IMR-90 (cell line): ENCODE results near the gene CDHR1.

ENCODE experiments used
- BHLHE40 ChIP-seq: fragments of 150-350 bp; IDR thresholded peaks from 2 replicates; pipeline ENCODE4 v1.6.1; 2016; ENCODE audit warnings: mild to moderate bottlenecking, low read depth, low read length
- CEBPB ChIP-seq: IDR thresholded peaks from 2 replicates; pipeline ENCODE4 v1.6.1; 2012; ENCODE audit warnings: low read depth, low read length, improper control_type of control experiment
- CHD1 ChIP-seq: IDR thresholded peaks from 2 replicates; pipeline ENCODE4 v1.6.1; 2012; ENCODE audit warnings: low read depth, low read length, improper control_type of control experiment
- CTCF ChIP-seq: conservative IDR thresholded peaks from 2 replicates; pipeline ENCODE4 v1.5.1; 2012; ENCODE audit warnings: mild to moderate bottlenecking, low read depth, low read length, improper control_type of control experiment
- MAZ ChIP-seq: IDR thresholded peaks from 2 replicates; pipeline ENCODE4 v1.6.1; 2012; ENCODE audit warnings: low read depth, mild to moderate bottlenecking, low read length, improper control_type of control experiment, moderate library complexity, borderline replicate concordance
- MXI1 ChIP-seq: IDR thresholded peaks from 2 replicates; pipeline ENCODE4 v1.6.1; 2012; ENCODE audit warnings: low read depth, mild to moderate bottlenecking, low read length, moderate library complexity, borderline replicate concordance
- NFE2L2 ChIP-seq: fragments of 150-350 bp; IDR thresholded peaks from 2 replicates; pipeline ENCODE4 v1.6.1; 2016; ENCODE audit warnings: low read depth, mild to moderate bottlenecking, low read length
- POLR2A ChIP-seq: IDR thresholded peaks from 2 replicates; pipeline ENCODE4 v1.6.1; 2012; ENCODE audit warnings: mild to moderate bottlenecking, low read depth, low read length
- RAD21 ChIP-seq: IDR thresholded peaks from 2 replicates; pipeline ENCODE4 v1.6.1; 2012; ENCODE audit warnings: low read length, improper control_type of control experiment
- RCOR1 ChIP-seq: IDR thresholded peaks from 2 replicates; pipeline ENCODE4 v1.6.1; 2012; ENCODE audit warnings: mild to moderate bottlenecking, low read length, improper control_type of control experiment; ENCODE audit not compliant: insufficient replicate concordance
- RFX5 ChIP-seq: IDR thresholded peaks from 2 replicates; pipeline ENCODE4 v1.8.0; 2012; ENCODE audit warnings: low read depth, mild to moderate bottlenecking, low read length, moderate library complexity
- SMC3 ChIP-seq: fragments of 150-350 bp; IDR thresholded peaks from 2 replicates; pipeline ENCODE4 v1.6.1; 2016; ENCODE audit warnings: low read depth, mild to moderate bottlenecking, antibody characterized with exemption, low read length, moderate library complexity
- TF ChIP-seq, protein P1 (sequence below): fragments of 150-350 bp; IDR thresholded peaks from 2 replicates; pipeline ENCODE4 v1.6.1; 2017; ENCODE audit warnings: mild to moderate bottlenecking, antibody characterized with exemption, low read length, low read depth
- TF ChIP-seq, protein P2 (sequence below): fragments of 150-350 bp; IDR thresholded peaks from 2 replicates; pipeline ENCODE4 v1.6.1; 2016; ENCODE audit warnings: low read depth, mild to moderate bottlenecking, low read length, moderate library complexity, borderline replicate concordance

- TF ChIP-seq CTCF (no peak), POLR2A (no peak), RAD21 (no peak), MAZ (no peak), BHLHE40 (no peak), SMC3 (no peak), RFX5 (no peak), NFE2L2 (no peak), RCOR1 (no peak), CEBPB (no peak), CHD1 (no peak), MXI1 (no peak)
- TF ChIP-seq, protein P1, sequence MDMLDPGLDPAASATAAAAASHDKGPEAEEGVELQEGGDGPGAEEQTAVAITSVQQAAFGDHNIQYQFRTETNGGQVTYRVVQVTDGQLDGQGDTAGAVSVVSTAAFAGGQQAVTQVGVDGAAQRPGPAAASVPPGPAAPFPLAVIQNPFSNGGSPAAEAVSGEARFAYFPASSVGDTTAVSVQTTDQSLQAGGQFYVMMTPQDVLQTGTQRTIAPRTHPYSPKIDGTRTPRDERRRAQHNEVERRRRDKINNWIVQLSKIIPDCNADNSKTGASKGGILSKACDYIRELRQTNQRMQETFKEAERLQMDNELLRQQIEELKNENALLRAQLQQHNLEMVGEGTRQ, result no peak
- TF ChIP-seq, protein P2, sequence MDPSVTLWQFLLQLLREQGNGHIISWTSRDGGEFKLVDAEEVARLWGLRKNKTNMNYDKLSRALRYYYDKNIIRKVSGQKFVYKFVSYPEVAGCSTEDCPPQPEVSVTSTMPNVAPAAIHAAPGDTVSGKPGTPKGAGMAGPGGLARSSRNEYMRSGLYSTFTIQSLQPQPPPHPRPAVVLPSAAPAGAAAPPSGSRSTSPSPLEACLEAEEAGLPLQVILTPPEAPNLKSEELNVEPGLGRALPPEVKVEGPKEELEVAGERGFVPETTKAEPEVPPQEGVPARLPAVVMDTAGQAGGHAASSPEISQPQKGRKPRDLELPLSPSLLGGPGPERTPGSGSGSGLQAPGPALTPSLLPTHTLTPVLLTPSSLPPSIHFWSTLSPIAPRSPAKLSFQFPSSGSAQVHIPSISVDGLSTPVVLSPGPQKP, result no peak
Observed at GRCh38 chr10:84196083-84196482, 1.7 kb downstream of the CDHR1 start.
